GM21381 (cell line): ENCODE measurements around the gene TMEM9.

ENCODE experiments used
- ATAC-seq: cut with Tn5 transposase; IDR thresholded peaks from one replicate; pipeline ENCODE4 v1.9.1; 2021; ENCODE audit warnings: mild to moderate bottlenecking, moderate library complexity; ENCODE audit not compliant: unreplicated experiment

TMEM9 gene

DNA sequence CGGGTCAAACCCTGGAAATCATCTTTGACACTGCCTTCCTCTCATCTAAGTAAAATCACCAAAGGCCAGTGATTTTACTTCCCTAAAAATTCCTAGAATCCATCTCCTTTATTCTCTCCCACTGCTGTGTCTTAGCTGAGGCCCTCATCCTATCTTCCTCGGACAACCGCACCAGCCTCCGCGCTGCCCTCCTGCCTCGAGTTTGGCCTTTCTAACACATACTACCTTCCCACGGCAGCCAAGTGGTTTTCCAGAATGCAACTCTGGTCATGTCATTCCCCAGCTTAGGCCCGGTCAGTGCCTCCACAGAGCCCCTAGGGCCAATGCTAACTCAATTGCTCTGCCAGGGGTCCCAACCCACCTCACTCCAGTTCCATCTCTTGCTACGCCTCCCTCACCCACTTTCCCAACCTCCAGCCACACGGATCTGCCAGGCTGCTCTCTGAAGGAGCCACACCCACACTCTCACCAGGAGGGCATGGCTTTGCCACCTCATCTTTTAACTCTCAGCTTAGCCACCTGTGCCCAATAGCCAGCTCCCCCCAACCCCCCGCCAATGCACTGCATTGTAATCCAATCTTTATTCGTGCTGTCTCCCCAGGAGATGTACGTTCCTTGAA is 6.8 kb downstream of the TMEM9 start:
- ATAC-seq, result no peak

- no peak for ATAC-seq
Observed at GRCh38 chr1:201146626-201147390, 7.5 kb downstream of the TMEM9 start.

DNA sequence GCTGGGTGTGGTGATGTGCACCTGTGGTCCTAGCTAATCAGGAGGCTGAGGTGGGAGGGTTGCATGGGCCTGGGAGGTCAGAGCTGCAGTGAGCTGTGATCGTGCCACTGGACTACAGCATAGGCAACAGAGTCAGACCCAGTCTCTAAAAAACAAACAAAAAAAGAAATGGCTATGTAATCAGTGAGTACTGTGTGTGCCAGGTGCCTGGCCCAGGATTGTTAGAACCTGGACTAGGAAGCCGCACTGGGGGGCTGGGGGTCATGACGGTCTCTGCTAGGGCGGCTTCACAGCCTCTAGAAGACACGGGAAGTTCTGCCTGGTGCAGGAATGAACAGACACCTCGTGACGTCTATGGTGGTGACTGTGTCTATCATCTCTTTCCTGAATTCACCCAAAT is 8.5 kb downstream of the TMEM9 start:
- no peak for ATAC-seq

DNA sequence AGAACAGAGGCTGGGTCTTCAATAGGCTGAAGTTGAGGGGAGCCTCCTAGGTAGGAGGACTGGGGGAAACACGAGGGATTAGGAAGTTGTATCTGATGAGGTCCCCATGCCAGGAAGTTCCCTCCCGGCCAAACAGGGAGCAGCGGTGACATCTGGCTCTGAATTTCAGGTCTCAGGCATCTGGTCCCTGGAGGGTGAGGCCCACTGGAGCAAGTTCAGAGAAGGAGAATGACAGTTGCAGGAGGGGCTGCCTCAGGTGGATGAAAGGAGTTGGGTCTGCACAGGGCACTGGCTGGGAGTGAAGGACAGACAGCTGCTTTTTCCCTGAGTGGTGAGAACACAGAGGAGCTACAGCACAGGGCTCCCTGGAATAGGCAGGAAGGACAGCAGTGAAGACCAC is 9.1 kb downstream of the TMEM9 start:
- ATAC-seq, result no peak

- no peak for ATAC-seq
Observed at GRCh38 chr1:201144701-201145100, 9.6 kb downstream of the TMEM9 start.

GRCh38 chr1:201143726-201144635 is 10.3 kb downstream of the TMEM9 start:
- no peak for ATAC-seq

- ATAC-seq, result no peak
Observed at GRCh38 chr1:201142849-201143725, 11.2 kb downstream of the TMEM9 start.

GRCh38 chr1:201142011-201142848 is 12.0 kb downstream of the TMEM9 start:
- ATAC-seq, result no peak

DNA sequence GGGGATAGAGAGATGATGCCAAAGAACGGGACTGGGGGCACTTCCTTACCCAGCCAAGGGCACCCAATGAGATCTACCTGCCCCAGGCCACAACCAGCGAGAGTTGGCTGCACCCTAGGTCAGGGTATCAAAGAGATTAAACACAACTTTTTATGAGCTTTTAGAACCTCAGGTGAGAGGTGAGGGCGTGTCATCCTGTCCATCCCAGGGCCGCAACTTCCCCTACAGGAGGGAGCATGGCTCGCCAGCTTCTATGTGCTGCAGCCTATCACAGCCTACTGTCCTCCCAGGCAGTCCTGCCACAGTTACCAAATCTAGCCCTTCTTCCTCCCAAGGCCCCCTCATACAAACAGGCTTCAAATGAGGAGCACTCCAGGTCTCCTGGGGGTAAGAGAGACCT is 12.9 kb downstream of the TMEM9 start:
- no peak for ATAC-seq

DNA sequence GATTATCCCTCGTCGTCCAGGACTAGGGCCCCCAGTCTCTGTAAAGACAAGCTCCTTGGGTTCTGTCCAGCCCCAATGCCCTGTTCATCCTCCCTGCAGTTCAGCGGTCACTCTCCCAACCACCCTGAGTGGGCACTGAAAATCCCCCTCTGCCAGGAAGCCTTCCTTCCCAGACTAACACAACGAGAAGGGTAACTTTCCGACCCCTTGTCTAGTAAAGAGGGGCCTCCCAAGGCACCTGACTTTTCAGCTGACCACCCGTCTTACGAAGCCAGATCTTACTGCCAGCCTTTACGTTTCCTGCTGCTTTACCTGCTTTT is 13.4 kb downstream of the TMEM9 start:
- no peak for ATAC-seq

DNA sequence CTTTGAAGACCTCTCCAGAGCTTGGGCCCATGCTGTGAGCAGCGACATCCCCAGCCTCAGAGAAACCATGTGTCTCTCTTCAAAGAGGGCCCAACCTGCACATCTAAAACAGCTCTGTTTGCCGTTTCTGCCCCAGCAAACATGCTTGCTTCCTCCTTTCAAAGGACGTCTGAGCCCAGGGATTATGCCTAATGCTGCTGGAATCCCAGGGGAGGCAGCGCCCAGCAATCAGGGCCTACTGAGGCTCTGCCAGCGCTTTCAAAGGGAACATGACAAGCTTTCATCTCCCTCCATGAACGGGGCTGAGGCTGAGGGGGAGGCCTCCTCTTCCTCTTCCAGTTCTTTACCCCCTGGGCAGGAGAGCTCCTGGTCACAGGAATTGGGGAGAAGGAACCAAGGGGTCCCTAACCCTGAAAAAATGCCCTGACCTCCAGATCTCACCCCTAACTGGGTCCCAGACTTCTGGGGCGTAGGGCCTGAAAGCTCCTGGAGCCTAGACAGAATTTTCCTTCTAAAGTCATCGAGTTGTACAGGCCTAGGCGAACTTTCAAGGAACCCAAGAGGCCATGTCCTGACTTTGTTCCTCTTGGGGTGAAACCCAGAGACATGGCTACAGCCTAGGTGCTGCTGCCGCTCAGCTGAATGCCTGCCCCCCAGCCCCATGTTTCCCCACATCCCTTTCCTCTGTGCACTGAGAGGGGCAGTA is 13.9 kb downstream of the TMEM9 start:
- ATAC-seq, result no peak

GRCh38 chr1:201139756-201140155 is 14.5 kb downstream of the TMEM9 start:
- ATAC-seq, result no peak

DNA sequence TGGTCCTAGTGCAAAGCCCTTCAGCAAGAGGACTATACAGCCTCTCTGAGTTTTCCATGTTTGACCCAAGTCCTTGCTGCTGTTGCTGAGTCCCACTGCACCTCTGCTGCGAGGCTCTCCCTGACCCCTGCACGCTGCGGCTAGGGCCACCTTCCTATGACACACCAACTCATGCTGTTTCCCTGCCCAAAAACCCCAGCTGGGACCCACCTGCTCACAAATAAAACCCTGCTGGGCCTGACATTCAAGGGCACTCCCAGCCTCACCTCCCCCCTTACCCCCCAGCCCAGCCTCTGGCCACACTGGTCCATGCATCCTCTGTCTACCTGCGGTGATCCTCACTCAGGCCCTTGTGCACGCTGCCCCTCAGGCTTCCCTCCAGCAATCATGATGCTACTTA is 15.0 kb downstream of the TMEM9 start:
- ATAC-seq, result no peak

- no peak for ATAC-seq
Observed at GRCh38 chr1:201138311-201138840, 15.9 kb downstream of the TMEM9 start.

DNA sequence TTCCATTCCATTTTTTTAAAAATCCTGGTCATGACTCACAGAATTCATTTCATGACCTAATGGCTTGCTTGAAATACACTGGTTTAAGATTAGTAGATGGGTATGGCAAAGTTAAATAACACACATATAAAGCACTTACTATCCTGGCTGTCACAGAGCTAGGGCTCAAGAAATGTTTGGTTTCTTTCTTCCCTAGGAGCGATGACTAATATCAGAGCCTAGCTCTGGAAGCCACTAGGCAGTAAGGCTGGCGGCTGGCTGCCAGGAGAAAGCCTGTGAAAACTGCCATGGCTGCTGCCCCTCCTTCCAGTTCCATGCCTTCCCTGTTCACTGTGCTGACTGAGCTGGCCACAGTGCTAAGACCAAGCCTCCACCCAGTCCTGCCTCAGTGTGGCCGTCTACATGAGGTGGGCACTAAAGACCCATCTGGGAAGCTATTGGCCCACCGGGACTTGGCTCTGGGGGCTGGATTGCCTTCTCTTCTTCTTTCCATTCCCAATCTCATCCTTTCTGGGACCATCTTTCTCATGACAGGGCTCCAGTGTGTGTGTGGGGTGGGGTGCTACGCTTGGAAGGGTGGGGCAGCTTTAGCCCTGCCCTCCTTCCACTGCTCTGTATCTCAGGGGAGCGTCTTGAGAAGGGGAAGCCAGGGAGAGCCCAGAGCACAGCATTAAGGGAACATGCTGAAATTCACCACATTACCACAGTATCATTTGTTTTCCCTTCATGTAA is 16.5 kb downstream of the TMEM9 start:
- no peak for ATAC-seq

- ATAC-seq, result no peak
Observed at GRCh38 chr1:201137024-201137392, 17.3 kb downstream of the TMEM9 start.

DNA sequence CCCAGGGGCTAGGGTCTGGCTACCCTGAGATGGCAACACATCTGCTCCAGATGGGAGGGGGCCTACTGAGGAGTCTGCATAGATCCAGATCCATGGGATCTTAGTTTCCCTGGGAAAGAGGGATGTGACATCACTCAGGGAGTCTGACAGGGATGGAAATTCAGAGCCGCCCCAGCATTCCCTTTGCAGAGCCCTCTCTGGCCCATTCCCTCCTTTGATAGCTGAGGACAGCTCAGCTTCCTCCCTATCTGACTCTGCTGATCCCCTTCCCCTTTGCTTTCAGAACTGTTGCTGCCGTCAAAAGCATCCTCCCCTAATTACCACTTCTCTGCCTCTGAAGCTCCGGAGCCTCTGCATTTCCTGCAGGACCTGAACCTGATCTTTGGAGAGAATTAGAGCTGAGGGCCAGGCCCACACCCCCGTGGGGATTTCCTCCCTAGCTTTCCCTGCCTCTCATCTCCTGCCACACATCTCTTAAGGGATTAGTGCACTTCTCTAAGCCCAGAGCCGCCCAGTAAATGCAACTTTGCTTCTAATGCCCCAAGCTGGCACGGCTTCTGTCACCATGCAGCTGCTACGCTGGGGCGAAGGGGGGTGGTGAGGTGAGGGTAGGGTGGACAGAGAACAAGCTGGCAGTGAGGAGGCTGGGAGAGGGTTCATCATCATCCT is 17.8 kb downstream of the TMEM9 start:
- ATAC-seq, result no peak

GRCh38 chr1:201134405-201134804 is 19.9 kb downstream of the TMEM9 start:
- no peak for ATAC-seq
